ENCODE measurements around the gene SIX4.
A peak's percentile ranks its signal among the peaks of the same experiment; 100 is the strongest.

Gene SIX4

GRCh38 chr14:60722107-60722356 is 2.1 kb downstream of the SIX4 start:
- no peak for DNase-seq (ENCODE audit: low read depth)

GRCh38 chr14:60721326-60722106 is 2.6 kb downstream of the SIX4 start:
- DNase-seq (ENCODE audit: low read depth): peak; percentile 52

GRCh38 chr14:60720962-60721325 is 3.2 kb downstream of the SIX4 start:
- DNase-seq (ENCODE audit: low read depth): no peak

GRCh38 chr14:60720391-60720790 is 3.8 kb downstream of the SIX4 start:
- no peak for DNase-seq (ENCODE audit: low read depth)

- no peak for DNase-seq (ENCODE audit: low read depth)
These were observed 10.6 kb downstream of the SIX4 start for GRCh38 chr14:60713513-60713912.

GRCh38 chr14:60710494-60710893 is 13.7 kb downstream of the SIX4 start:
- no peak for DNase-seq (ENCODE audit: low read depth)

GRCh38 chr14:60707858-60708257 is 16.3 kb downstream of the SIX4 start:
- no peak for DNase-seq (ENCODE audit: low read depth)

GRCh38 chr14:60705100-60705499 is 19.1 kb downstream of the SIX4 start:
- no peak for DNase-seq (ENCODE audit: low read depth)

GRCh38 chr14:60700598-60700997 is 23.6 kb downstream of the SIX4 start:
- no peak for DNase-seq (ENCODE audit: low read depth)

- DNase-seq (ENCODE audit: low read depth): no peak
These were observed 28.8 kb downstream of the SIX4 start for GRCh38 chr14:60695327-60695726.

- DNase-seq (ENCODE audit: low read depth): no peak
These were observed 32.6 kb downstream of the SIX4 start for GRCh38 chr14:60691383-60692113.

GRCh38 chr14:60686865-60687264 is 37.3 kb downstream of the SIX4 start:
- no peak for DNase-seq (ENCODE audit: low read depth)

- no peak for DNase-seq (ENCODE audit: low read depth)
These were observed 39.9 kb downstream of the SIX4 start for GRCh38 chr14:60684203-60684602.

- no peak for DNase-seq (ENCODE audit: low read depth)
These were observed 42.9 kb downstream of the SIX4 start for GRCh38 chr14:60681271-60681670.

GRCh38 chr14:60680511-60680910 is 43.6 kb downstream of the SIX4 start:
- DNase-seq (ENCODE audit: low read depth): no peak

GRCh38 chr14:60679566-60680258 is 44.4 kb downstream of the SIX4 start:
- DNase-seq (ENCODE audit: low read depth): no peak

- DNase-seq (ENCODE audit: low read depth): no peak
These were observed 46.5 kb downstream of the SIX4 start for GRCh38 chr14:60677701-60678100.

- no peak for DNase-seq (ENCODE audit: low read depth)
These were observed 53.2 kb downstream of the SIX4 start for GRCh38 chr14:60670989-60671388.

- no peak for DNase-seq (ENCODE audit: low read depth)
These were observed 55.6 kb downstream of the SIX4 start for GRCh38 chr14:60668431-60669112.

- no peak for DNase-seq (ENCODE audit: low read depth)
These were observed 59.0 kb downstream of the SIX4 start for GRCh38 chr14:60665177-60665550.

GRCh38 chr14:60662982-60663381 is 61.2 kb downstream of the SIX4 start:
- DNase-seq (ENCODE audit: low read depth): no peak

GRCh38 chr14:60661721-60662120 is 62.4 kb downstream of the SIX4 start:
- DNase-seq (ENCODE audit: low read depth): no peak
